Left renal cortex interstitium (tissue), 4 donors: ENCODE measurements around the gene C3orf20. TPM values are rescaled to one million over a fixed set of nuclear protein-coding genes. Genes with fewer than 3 reads are reported as not detected.

ENCODE experiments used
- DNase-seq, 4 donors: peaks; one replicate each; pipeline ENCODE4 v3.0.0-alpha.2; 2013; ENCODE audit warnings: low read depth in 4 of 4, low spot score in 2 of 4, missing footprints in 1 of 4
- polyA plus RNA-seq, 4 donors: library from polyadenylated mRNA; unstranded; fragments of 120-200 nt; gene quantifications; one replicate each; pipeline ENCODE4 v1.2.1, GENCODE V29; 2013; ENCODE audit not compliant: insufficient read length in 4 of 4

Gene C3orf20
- polyA plus RNA-seq, 4 donors = 0.19 to 0.56 (median 0.31) TPM

DNA sequence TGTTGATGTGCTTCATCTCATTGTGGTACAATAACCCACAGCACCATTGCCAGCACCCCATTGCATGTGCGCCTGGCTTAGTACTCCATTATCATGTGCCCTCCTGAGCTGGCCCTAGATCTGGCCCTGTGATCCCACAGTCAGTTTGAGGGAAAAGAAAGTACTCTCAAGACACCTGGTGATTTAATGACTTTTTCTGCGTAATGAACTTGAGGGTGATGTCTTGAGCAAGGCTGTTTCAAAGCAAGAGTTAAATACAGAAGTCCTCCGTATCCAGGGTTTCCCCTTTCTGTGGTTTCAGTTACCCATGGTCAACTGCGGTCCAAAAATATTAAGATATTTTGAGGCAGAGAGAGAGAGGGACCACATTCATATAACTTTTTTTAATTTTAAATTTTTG lies 16.3 kb downstream of the C3orf20 start:
- no peak for DNase-seq

DNA sequence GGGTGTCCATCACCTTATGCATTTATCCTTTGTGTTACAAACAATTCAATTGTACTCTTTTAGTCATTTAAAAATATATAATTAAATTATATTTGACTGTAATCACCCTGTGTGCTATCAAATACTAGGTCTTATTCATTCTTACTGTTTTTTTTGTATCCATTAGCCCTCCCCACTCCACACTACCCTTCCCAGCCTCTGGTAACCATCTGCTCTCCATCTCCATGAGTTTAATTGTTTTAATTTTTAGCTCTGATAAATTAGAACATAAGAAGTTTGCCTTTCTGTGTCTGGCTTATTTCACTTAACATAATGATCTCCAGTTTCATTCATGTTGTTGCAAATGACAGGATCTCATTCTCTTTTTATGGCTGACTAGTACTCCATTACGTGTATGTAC lies 16.8 kb downstream of the C3orf20 start:
- no peak for DNase-seq

GRCh38 chr3:14698601-14699244 lies 23.8 kb downstream of the C3orf20 start:
- no peak for DNase-seq

- no peak for DNase-seq
Measured at GRCh38 chr3:14699643-14700042, 24.7 kb downstream of the C3orf20 start.

GRCh38 chr3:14700891-14701290 lies 25.9 kb downstream of the C3orf20 start:
- no peak for DNase-seq

DNA sequence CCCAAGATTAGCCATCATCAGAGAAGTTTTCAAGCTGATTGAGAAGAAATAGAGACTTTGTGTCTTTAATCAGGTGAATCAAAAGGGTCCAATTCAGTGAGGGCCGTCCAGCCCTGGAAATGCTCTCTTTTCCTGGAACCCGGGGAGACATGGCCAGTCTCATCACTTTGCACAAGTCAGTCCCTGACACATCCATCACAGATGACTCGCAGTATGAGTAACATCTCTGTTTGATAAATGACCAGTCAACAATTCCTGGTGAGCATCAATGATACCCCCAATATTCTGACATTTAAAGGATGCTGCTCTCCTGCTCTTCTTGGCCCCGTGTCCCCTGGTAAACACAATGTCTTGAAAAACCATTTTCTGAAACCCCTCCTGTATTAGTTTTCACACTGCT lies 26.7 kb downstream of the C3orf20 start:
- no peak for DNase-seq

DNA sequence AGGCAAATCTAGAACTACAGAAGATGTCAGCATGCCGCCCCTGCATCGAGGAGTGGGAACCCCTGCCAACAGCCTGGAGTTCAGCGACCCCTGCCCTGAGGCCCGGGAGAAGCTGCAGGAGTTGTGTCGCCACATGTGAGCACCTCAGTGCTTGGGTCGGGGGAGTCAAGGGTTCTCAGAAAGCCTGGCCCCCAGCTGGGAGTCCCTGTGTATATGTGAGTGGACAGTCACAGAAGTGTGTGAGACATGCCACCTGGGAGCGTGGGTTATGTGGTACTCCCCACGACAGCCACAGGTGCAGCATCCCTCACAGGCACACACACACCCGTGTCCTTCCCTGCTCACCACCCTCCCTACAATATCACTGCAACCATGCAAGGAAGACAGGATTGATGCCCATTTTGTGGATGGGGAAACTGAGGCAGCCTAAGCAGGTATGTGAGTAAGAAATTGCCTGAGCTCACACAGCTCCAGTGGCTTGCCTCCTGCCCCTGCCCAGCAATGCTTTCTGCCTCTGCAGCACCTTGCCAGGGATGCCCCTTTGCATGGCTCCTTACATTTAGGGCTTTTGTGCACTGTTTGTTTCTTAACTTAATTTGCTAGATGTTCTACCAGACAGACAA lies 28.3 kb downstream of the C3orf20 start:
- DNase-seq = no peak

DNA sequence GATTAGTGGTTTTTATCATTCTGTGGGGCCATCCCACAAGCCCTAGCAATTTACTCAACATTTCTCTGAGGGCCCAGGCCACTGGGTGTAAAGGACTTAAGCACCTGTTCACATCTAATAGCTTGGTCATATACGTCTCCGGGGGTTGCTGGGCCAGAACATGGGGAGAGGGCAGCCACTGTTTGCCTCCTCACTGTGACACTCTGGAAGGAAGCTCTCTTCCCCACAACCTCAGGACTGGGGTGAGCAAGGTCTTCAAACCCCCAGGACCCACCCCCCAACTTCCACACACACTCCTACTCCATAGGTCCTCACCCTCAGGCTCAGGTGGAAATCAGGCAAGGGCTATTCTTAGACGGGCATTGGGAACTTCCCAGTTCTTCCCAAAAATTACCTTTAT lies 28.9 kb downstream of the C3orf20 start:
- DNase-seq = no peak

DNA sequence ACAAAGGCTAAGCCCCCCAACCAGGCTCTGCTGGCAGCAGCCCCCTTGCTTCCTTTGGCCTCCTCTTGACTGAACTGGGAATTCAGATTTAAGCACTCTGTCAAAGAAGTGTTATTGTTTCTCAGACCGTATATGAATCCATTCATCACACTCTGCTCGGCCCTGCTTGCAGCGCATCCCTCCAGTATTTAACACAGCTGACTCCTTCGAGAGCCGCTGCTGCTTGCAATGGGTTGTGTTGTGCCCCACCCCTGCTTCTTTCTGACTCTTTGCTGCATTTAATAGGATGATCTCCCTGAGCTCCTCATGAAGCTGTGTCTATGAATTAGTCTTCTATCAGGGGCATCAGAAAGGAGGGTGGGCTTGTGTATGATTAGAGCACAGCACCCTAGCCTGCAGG lies 31.2 kb downstream of the C3orf20 start:
- no peak for DNase-seq

DNA sequence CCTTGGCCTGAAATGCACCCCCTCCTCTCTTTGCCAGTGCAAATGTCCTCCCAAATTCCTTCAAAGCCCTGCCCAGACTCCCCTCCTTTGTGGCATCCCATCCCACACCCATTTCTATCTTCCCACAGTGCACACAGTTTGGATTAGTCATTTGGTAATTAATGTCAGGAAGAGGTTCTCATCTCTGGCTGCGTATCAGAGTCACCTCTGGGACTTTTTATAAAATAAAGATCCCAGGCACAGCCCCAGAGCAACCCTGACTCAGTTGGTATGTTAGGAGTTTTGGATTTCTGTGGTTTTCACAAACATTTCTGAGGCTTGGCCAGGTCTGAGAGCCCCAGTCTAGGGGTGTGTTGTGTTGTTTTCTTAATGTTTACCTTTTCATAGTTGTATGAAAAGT lies 41.6 kb downstream of the C3orf20 start:
- no peak for DNase-seq

DNA sequence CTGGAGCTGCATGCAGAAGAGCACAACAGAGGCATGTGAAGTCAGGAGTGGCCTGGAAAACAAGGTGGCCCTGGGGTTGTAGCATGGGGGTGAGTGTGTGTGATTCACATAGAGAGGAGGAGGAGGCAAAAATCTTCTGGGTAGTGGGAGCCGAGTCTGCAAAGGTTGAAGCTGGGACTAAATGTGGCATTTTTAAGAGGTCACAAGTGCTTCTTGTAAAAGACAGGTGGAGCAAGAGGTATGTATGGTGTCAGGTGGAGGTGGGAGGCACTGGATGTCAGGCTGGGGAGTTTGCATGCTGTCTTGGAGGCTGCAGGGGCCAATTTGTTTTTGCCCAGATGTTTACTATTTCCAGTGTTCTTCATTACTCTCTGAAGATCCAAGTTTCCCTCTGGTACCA lies 42.4 kb downstream of the C3orf20 start:
- no peak for DNase-seq

DNA sequence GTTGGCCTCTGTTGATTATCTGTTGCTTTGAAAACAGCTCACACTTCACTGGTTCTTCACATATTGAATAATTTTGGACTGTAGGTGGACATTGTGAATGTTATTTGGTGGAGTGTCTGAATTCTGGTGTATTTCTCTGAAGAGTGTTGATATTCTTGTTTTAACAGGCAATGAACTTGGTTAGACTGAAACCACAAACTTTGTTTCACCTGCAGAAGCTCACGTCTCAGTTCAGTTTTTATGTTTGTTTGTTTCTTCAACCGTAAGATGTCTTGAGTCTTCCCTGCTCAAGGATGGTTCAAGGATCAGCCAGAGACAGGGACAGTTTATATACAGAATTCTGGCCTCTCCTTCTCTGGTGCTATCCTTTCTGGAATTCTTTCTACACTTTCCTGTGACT lies 43.6 kb downstream of the C3orf20 start:
- no peak for DNase-seq

GRCh38 chr3:14719006-14719405 lies 44.1 kb downstream of the C3orf20 start:
- DNase-seq = no peak

DNA sequence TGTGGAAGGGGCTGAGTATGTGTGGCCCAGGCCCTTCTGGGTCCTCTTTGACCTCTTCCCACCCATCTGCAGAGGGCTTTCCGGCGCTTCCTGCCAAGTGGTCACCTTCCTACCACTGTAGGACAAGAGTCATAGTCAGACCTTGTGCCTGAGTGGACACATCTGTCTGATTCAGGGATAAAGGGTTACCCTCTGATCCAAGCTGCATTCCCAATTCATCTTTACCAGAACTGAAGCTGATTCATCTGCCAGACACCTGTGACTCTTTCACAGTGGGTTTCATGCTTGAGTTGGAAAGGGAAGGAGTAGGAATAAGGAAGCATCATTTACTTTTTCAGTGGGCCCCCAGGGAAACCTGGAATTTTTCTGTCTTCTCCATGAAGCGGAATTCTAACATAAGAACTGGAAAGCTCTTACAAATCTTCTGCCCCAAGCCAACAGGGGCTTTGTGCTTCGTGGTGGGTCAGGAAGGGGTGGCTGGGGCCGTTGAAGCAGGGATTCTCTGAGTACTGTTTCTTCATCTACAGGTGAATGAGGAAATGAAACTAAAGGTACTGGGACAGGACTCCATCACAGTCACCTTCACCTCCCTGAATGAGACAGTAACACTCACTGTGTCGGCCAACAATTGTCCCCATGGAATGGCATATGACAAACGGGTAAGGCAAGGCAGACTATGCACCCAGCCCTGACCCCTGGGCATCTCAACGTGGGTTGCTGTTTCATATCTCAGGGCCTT lies 46.4 kb downstream of the C3orf20 start:
- DNase-seq = no peak

GRCh38 chr3:14725013-14725412 lies 50.1 kb downstream of the C3orf20 start:
- peak in 2 of 4 donors; percentile 8 to 15 for DNase-seq

GRCh38 chr3:14725564-14726440 lies 50.9 kb downstream of the C3orf20 start:
- DNase-seq = peak; percentile 66 to 81 (median 75)

GRCh38 chr3:14726441-14726780 lies 51.5 kb downstream of the C3orf20 start:
- no peak for DNase-seq

DNA sequence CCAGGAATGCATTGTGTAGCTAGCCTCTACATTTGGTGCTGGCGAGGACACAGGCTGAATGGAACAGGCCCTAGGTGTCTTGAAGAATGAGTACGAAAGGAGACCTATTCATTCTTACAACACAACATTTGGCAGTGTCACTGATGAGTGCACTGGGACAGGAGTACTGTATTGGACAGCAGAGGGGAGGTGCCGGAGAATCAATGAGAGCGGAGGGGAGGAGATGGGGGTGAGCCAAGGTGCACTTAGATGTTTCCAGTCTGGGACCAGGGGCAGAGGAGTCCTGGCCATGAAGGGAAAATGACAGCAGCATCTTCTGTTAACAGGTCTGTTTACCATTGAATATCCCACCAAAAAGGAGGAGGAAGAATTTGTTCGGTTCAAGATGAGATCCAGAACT lies 53.2 kb downstream of the C3orf20 start:
- DNase-seq = no peak

GRCh38 chr3:14730703-14731382 lies 55.9 kb downstream of the C3orf20 start:
- no peak for DNase-seq

DNA sequence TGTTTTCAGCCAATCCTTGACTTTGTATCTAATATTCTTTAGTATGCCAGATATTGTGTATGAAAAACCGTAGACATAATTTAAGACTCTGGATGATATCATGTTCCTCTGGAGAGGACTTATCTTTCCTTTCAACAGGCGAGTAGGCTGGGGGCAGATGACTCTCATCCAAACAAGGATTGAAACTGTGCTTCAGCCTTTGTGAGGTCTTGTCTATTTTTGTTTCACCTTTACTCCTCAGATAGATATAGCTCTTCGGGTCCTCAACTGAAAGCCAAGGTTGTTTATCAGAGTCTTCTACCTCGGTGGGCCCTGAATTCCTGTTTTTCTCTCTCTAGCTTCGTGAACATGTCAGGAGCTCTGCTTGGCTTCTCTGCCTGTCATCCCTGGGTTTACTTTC lies 66.0 kb downstream of the C3orf20 start:
- DNase-seq = no peak

GRCh38 chr3:14741510-14741909 lies 66.6 kb downstream of the C3orf20 start:
- no peak for DNase-seq
